Activated T-cell treated with anti-CD3 and anti-CD28 coated beads, Interleukin-2, amount 50 U/mL, for 24 hours (primary cell): ENCODE measurements around the gene EXOC6B.

Experiments
- DNase-seq: peaks from one replicate; pipeline ENCODE4 v3.0.0-alpha.2; 2020
- H3K27ac Mint-ChIP-seq: 2 replicates; pipeline ENCODE4 v1.8.0; 2020; ENCODE audit warnings: mild to moderate bottlenecking, mixed read lengths
- H3K27me3 Mint-ChIP-seq: 2 replicates; pipeline ENCODE4 v1.8.0; 2020; ENCODE audit warnings: mixed read lengths
- H3K36me3 Mint-ChIP-seq: 2 replicates; pipeline ENCODE4 v1.8.0; 2020; ENCODE audit warnings: low read depth, mixed read lengths
- H3K4me1 Mint-ChIP-seq: 2 replicates; pipeline ENCODE4 v1.8.0; 2020; ENCODE audit warnings: low read depth, mixed read lengths
- H3K4me3 Mint-ChIP-seq: 2 replicates; pipeline ENCODE4 v1.8.0; 2020; ENCODE audit warnings: mild to moderate bottlenecking, moderate library complexity, mixed read lengths
- H3K9me3 Mint-ChIP-seq: 2 replicates; pipeline ENCODE4 v1.8.0; 2020; ENCODE audit warnings: mixed read lengths

EXOC6B gene

DNA sequence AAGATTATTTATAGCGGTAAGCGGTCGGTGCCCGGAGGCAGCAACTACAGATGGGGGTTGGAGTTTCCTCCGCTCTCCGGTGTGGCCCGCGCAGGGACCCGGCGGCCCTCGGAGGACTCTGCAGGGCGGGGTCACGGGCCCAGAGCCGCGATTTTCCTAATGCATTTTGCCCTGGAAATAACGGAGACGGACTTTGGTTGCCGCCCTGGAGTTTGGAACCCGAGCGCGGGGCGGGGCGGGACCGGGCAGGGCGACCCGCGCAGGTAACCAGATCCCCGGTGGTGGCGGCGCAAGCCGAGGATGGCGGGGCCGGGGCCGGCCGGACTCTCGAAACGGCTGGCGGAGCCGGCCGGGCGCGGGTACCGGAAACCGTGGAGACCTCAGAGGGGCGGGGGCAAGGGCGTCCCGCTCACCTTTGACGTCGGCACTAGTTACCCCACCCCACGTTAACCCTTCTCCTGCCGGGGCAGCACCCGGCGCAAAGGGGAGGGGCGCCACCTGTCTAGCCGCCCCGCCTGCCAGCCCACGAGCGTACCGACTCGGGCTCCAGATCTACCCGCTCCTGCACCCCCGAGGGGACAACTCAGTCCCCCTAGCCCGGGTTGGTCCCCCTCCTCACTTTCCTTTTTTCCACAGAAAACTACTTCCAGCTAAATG lies 681.1 kb downstream of the EXOC6B start:
- peak overlapping the region; percentile 49 for H3K4me3 Mint-ChIP-seq

DNA sequence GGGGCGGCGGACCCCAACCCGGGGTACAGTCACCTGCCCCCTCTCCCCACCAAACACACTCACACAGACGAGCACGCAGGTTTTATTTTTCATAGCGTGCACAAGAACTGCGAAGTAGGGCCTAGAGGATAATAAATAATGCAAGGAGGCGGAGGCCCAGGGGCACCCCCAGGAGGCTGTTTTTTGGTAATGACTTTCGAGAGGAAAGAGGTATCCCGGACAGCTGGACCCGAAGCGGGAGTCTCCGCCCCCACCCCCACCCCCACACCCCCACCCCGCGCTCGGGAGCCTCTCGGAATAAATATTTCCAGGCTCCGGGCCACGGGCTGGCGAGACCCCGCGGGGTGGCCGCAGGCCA lies 681.6 kb downstream of the EXOC6B start:
- Mint-ChIP-seq H3K9me3 (no peaks in the 10 kb centered on the region), H3K27ac (no peak overlapping the region), H3K4me1 (peaks cover 38% of the 10 kb centered on the region), H3K4me3 (peak overlapping the region; percentile 4), H3K36me3 (no peaks in the 10 kb centered on the region), H3K27me3 (peaks cover 67% of the 10 kb centered on the region)
- no peak for DNase-seq

More for the DNA sequence above, 681.1 kb downstream of the EXOC6B start:
- Mint-ChIP-seq H3K36me3 (no peaks in the 10 kb centered on the region), H3K4me1 (peaks cover 43% of the 10 kb centered on the region), H3K9me3 (no peaks in the 10 kb centered on the region), H3K27ac (no peak overlapping the region), H3K27me3 (peaks cover 72% of the 10 kb centered on the region)
- DNase-seq, result peak; percentile 43

DNA sequence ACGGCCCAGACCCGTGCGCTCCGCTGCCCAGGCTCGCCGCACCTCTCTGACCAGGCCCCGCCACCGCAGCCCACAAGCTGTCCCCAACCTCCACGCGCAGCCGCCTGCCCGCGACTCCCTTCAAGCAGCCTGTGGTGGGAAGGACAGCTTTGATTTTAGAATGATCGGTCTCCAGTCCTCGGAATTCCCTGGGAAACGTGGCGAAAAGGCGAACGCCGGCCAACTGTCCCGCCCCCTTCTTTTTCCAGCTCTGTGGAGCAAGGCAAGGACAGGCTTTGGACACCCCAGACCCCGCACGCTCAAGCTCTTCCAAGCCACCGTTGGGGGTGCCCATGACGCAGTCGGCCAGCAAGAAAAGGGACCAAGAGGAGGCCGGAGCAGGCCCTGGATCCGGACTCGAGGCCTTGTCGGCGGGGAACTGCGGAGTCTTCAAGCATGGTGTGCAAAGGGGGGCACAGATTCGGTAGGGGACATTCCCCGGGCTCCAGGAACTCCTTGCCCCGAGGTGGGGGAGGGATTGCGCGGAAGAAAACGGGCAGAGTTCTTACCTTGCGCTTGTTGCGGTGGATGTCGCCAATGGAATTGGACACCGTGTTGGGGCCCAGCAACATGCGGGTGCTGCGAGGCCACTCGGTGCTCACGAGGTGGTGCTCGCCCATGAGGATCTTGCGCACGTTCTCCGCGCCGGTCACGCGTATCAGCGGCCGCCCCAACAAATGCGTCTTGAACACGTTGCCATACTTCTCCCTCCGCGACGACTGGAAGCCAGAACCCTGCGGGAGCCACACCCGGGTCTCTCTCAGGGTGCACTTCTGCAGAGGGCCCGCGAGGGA lies 682.2 kb downstream of the EXOC6B start:
- no peak overlapping the region for H3K27ac Mint-ChIP-seq
- H3K9me3 Mint-ChIP-seq, result no peaks in the 10 kb centered on the region
- H3K4me1 Mint-ChIP-seq, result peaks cover 34% of the 10 kb centered on the region
- H3K36me3 Mint-ChIP-seq, result no peaks in the 10 kb centered on the region
- H3K4me3 Mint-ChIP-seq, result peak overlapping the region; percentile 4
- peaks cover 62% of the 10 kb centered on the region for H3K27me3 Mint-ChIP-seq
- DNase-seq, result peak; percentile 42

- Mint-ChIP-seq H3K27ac (no peak overlapping the region), H3K9me3 (no peaks in the 10 kb centered on the region), H3K27me3 (peaks cover 56% of the 10 kb centered on the region)
These were observed 683.0 kb downstream of the EXOC6B start for GRCh38 chr2:72142570-72143440.

DNA sequence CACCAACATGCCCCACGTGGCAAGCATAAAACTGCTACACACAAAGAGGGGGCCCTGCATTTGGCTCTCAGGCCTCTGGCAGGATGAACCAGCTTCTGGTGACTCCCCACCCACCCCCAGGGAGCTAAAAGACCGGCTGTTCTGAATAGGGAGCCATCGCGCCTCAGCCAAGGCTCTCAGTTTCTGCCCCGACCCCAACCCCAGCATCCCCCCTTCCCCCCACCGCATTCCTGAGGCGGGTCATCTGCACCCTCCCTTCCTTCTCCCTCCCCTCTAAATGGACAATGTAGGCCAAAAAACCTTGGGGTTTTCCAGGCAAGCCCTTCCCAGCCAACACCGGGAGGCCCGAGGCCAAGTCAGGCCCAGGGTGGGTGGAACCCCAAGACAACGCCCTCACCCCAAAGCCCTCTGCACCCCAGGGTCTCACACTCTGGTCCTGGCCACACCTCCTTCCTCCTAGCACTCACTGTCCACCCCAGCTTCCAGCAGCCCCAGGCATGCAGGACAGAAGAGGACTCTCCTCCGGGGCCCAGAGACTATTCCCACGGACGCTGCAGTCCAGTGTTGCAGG lies 683.9 kb downstream of the EXOC6B start:
- Mint-ChIP-seq H3K27ac (no peak overlapping the region), H3K4me3 (no peak overlapping the region), H3K27me3 (peaks cover 53% of the 10 kb centered on the region), H3K4me1 (peaks cover 28% of the 10 kb centered on the region), H3K36me3 (no peaks in the 10 kb centered on the region), H3K9me3 (no peaks in the 10 kb centered on the region)
- peak; percentile 14 for DNase-seq

More at GRCh38 chr2:72142570-72143440, 683.0 kb downstream of the EXOC6B start:
- Mint-ChIP-seq H3K4me3 (no peak overlapping the region), H3K4me1 (peaks cover 29% of the 10 kb centered on the region), H3K36me3 (no peaks in the 10 kb centered on the region)
- peak; percentile 26 for DNase-seq

GRCh38 chr2:72141032-72141645 lies 684.7 kb downstream of the EXOC6B start:
- Mint-ChIP-seq H3K9me3 (no peaks in the 10 kb centered on the region), H3K4me3 (no peak overlapping the region), H3K27ac (no peak overlapping the region), H3K36me3 (no peaks in the 10 kb centered on the region), H3K4me1 (peaks cover 20% of the 10 kb centered on the region), H3K27me3 (peaks cover 45% of the 10 kb centered on the region)
- DNase-seq, result peak; percentile 22

- no peak overlapping the region for H3K27ac Mint-ChIP-seq
- H3K36me3 Mint-ChIP-seq, result no peaks in the 10 kb centered on the region
- H3K4me3 Mint-ChIP-seq, result no peak overlapping the region
- no peaks in the 10 kb centered on the region for H3K9me3 Mint-ChIP-seq
- peaks cover 15% of the 10 kb centered on the region for H3K4me1 Mint-ChIP-seq
- peaks cover 39% of the 10 kb centered on the region for H3K27me3 Mint-ChIP-seq
- DNase-seq, result no peak
These were observed 685.2 kb downstream of the EXOC6B start for GRCh38 chr2:72140621-72140960.

GRCh38 chr2:72139874-72140620 lies 685.8 kb downstream of the EXOC6B start:
- Mint-ChIP-seq H3K4me1 (peaks cover 11% of the 10 kb centered on the region), H3K36me3 (no peaks in the 10 kb centered on the region), H3K27me3 (peaks cover 34% of the 10 kb centered on the region), H3K9me3 (no peaks in the 10 kb centered on the region), H3K27ac (no peak overlapping the region), H3K4me3 (no peak overlapping the region)
- peak; percentile 23 for DNase-seq

DNA sequence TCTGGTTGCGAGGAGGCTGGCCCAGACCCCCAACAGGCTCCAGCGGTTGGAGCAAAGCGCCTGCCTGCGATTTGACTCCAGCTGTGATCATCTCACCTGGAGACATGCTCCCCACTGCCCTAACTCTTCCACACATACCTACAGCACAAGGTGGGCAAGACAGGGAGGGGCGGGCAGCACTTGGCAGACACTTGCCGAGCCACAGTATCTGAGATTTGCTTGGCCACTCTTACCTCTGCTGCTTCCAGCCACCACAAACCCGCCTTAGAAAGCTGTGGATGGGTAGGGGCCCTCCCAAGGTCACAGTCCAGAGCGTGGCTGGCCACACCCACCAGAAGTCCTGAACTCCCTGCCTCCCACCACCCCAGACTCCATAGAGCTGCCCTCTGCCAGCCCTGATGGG lies 686.4 kb downstream of the EXOC6B start:
- peaks cover 33% of the 10 kb centered on the region for H3K27me3 Mint-ChIP-seq
- no peak for DNase-seq
- H3K36me3 Mint-ChIP-seq, result no peaks in the 10 kb centered on the region

DNA sequence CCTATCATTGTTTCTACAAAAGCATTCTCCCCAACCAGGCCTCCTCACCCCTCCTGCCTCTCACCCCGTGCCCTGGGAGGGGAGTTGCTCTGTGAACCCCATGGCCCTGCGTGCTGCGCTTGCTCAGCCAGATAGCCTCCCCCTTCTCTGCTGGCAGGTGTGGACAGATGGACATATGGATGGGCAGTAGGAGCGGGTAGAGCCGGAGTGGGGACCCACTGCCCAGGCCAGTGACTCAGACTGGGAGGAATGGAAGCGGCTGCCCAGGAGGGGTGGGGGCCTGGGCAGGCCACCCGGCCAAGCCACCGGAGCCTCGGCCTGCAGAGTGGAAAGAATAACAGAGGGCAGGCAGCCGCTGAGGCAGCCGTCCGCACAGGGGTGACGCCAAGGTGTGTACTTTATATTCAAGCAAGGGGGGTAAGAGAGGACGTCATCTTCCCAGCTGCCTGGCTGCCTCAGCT lies 686.9 kb downstream of the EXOC6B start:
- Mint-ChIP-seq H3K27me3 (peaks cover 30% of the 10 kb centered on the region), H3K27ac (no peak overlapping the region), H3K4me1 (peaks cover 8% of the 10 kb centered on the region), H3K4me3 (no peak overlapping the region), H3K9me3 (no peaks in the 10 kb centered on the region), H3K36me3 (no peaks in the 10 kb centered on the region)
- DNase-seq, result no peak

More for the DNA sequence above, 686.4 kb downstream of the EXOC6B start:
- Mint-ChIP-seq H3K9me3 (no peaks in the 10 kb centered on the region), H3K27ac (no peak overlapping the region), H3K4me3 (no peak overlapping the region), H3K4me1 (peaks cover 11% of the 10 kb centered on the region)

GRCh38 chr2:72138011-72138881 lies 687.6 kb downstream of the EXOC6B start:
- peaks cover 2% of the 10 kb centered on the region for H3K4me1 Mint-ChIP-seq
- H3K36me3 Mint-ChIP-seq, result no peaks in the 10 kb centered on the region
- peaks cover 23% of the 10 kb centered on the region for H3K27me3 Mint-ChIP-seq
- no peak overlapping the region for H3K27ac Mint-ChIP-seq
- H3K4me3 Mint-ChIP-seq, result no peak overlapping the region
- H3K9me3 Mint-ChIP-seq, result no peaks in the 10 kb centered on the region
- peak; percentile 28 for DNase-seq

GRCh38 chr2:72137498-72138010 lies 688.3 kb downstream of the EXOC6B start:
- no peaks in the 10 kb centered on the region for H3K9me3 Mint-ChIP-seq
- peak; percentile 80 for DNase-seq
- H3K36me3 Mint-ChIP-seq, result no peaks in the 10 kb centered on the region
- no peak overlapping the region for H3K27ac Mint-ChIP-seq
- H3K4me3 Mint-ChIP-seq, result no peak overlapping the region
- H3K27me3 Mint-ChIP-seq, result peaks cover 20% of the 10 kb centered on the region
- peaks cover 2% of the 10 kb centered on the region for H3K4me1 Mint-ChIP-seq
